Measurements from ENCODE around the gene TRPM2. TPM values are rescaled to one million over a fixed set of nuclear protein-coding genes. Genes with fewer than 3 reads are reported as not detected.

The TRPM2 gene
- total and polyA plus RNA-seq, 2 donors (not counting 3 experiments of a cell fraction or from before 2014, with no cell fraction given) = not detected

- Histone ChIP-seq H3K27me3 (ENCODE audit: control insufficient read depth in 2 of 2, insufficient read depth in 2 of 2, low read length in 2 of 2) (no peaks in the 10 kb centered on the region), H4K20me1 (replicated peaks; ENCODE audit: control insufficient read depth, extremely low read depth, insufficient read depth, low read length) (no peaks in the 10 kb centered on the region), H3K9me3 (replicated peaks; ENCODE audit: control insufficient read depth, insufficient read depth, low read length) (no peaks in the 10 kb centered on the region), H3K27ac (ENCODE audit: insufficient read depth, low read depth, low read length) (no peak overlapping the region), H3K9me1 (replicated peaks; ENCODE audit: control insufficient read depth, extremely low read depth, insufficient read depth, low read length) (no peaks in the 10 kb centered on the region), H3K36me3 (ENCODE audit: control insufficient read depth in 2 of 2, extremely low read depth in 1 of 2, insufficient read depth in 2 of 2, low read length in 2 of 2) (no peaks in the 10 kb centered on the region), H2AFZ (ENCODE audit: low read depth, low read length) (no peak overlapping the region), H3K79me2 (ENCODE audit: control insufficient read depth, insufficient read depth, low read length) (no peaks in the 10 kb centered on the region), H3K4me3 (replicated peaks in 1 of 3; ENCODE audit: insufficient read depth in 1 of 3, low read depth in 1 of 3, low read length in 3 of 3) (no peak overlapping the region), H3K4me2 (ENCODE audit: insufficient read depth, low read length) (no peak overlapping the region), H3K4me1 (ENCODE audit: control insufficient read depth, extremely low read depth, insufficient read depth, low read length) (no peaks in the 10 kb centered on the region), H3K9ac (replicated peaks; ENCODE audit: extremely low read depth, insufficient read depth, low read length) (no peak overlapping the region)
- no TSS peak for BruUV-seq (replicated peaks)
- ChIA-PET POLR2A (no interaction called here), CTCF (no interaction called here)
- FAIRE-seq (no peak), DNase-seq (ENCODE audit: low read depth, low spot score) (no peak)
- intact Hi-C loops (cut with micrococcal nuclease) (no loop called here), dilution Hi-C loops (cut with MboI; ENCODE audit: extremely low pct_ligation_motif_present, low sequenced_read_pairs) (no loop called here)
- TF ChIP-seq EZH2 (IDR thresholded peaks at IDR 0.05; ENCODE audit: borderline replicate concordance, low read depth, low read length, severe bottlenecking) (no peak), MAX (IDR thresholded peaks at IDR 0.05; ENCODE audit: insufficient read depth, insufficient read length) (no peak), FOS (IDR thresholded peaks at IDR 0.05; ENCODE audit: borderline replicate concordance, insufficient read depth, low read length) (no peak), GATA2 (IDR thresholded peaks at IDR 0.05; ENCODE audit: insufficient read depth, insufficient read length, low read depth, low read length) (no peak), JUN (IDR thresholded peaks at IDR 0.05; ENCODE audit: borderline replicate concordance, insufficient read depth, insufficient read length, low read depth) (no peak), POLR2A (IDR thresholded peaks at IDR 0.05; ENCODE audit: low read depth, low read length) (no peak), POLR2AphosphoS5 (IDR thresholded peaks at IDR 0.05; ENCODE audit: insufficient read depth, low read depth, low read length) (no peak), MYC (IDR thresholded peaks at IDR 0.05; ENCODE audit: low read depth, low read length) (no peak), CTCF (IDR thresholded peaks at IDR 0.05; ENCODE audit: extremely low read depth in 1 of 2, insufficient read depth in 1 of 2, low read depth in 1 of 2, low read length in 2 of 2) (no peak)
These were observed 61.9 kb downstream of the TRPM2 start for GRCh38 chr21:44415073-44416025.

All from endothelial cell of umbilical vein (primary cell).